Subcutaneous abdominal adipose tissue (tissue), 5 donors: ENCODE data around the gene UXS1.

Experiments
- H3K27ac ChIP-seq: one replicate; pipeline ENCODE4 v1.7.0; 2013; ENCODE audit warnings: low read depth, mild to moderate bottlenecking, inconsistent platforms, low read length, moderate library complexity
- H3K27me3 ChIP-seq, 5 donors: one replicate each; pipeline ENCODE4 v1.7.0; 2013; ENCODE audit warnings: low read length in 5 of 5, inconsistent platforms in 1 of 5; ENCODE audit not compliant: control insufficient read depth in 5 of 5, insufficient read depth in 4 of 5
- H3K36me3 ChIP-seq, 5 donors: one replicate each; pipeline ENCODE4 v1.7.0; 2013; ENCODE audit warnings: low read length in 5 of 5; ENCODE audit not compliant: control insufficient read depth in 5 of 5, insufficient read depth in 5 of 5
- H3K4me1 ChIP-seq, 5 donors: one replicate each; pipeline ENCODE4 v1.7.0; 2013; ENCODE audit warnings: low read length in 5 of 5, mild to moderate bottlenecking in 3 of 5, moderate library complexity in 1 of 5; ENCODE audit not compliant: control insufficient read depth in 5 of 5, insufficient read depth in 5 of 5
- H3K4me3 ChIP-seq, 5 donors: one replicate each; pipeline ENCODE4 v1.7.0; 2013; ENCODE audit warnings: low read length in 5 of 5, low read depth in 1 of 5
- H3K9ac ChIP-seq, 5 donors: one replicate each; pipeline ENCODE4 v1.7.0; 2013; ENCODE audit warnings: low read length in 5 of 5, mild to moderate bottlenecking in 4 of 5, moderate library complexity in 3 of 5
- H3K9me3 ChIP-seq, 5 donors: one replicate each; pipeline ENCODE4 v1.7.0; 2013; ENCODE audit warnings: low read length in 5 of 5; ENCODE audit not compliant: control insufficient read depth in 5 of 5
- donor health status: healthy.
- donor health status: healthy.
- donor health status: healthy.
- donor health status: healthy.
- donor health status: healthy.

Gene UXS1

GRCh38 chr2:106191511-106192016 lies 2.5 kb downstream of the UXS1 start:
- Histone ChIP-seq H3K4me3 (no peak overlapping the region), H3K36me3 (no peaks in the 10 kb centered on the region), H3K27ac (no peak overlapping the region), H3K9ac (no peak overlapping the region), H3K4me1 (peaks cover 4 to 30% (median 22%) of the 10 kb centered on the region in 5 donors), H3K27me3 (no peaks in the 10 kb centered on the region), H3K9me3 (no peaks in the 10 kb centered on the region)

DNA sequence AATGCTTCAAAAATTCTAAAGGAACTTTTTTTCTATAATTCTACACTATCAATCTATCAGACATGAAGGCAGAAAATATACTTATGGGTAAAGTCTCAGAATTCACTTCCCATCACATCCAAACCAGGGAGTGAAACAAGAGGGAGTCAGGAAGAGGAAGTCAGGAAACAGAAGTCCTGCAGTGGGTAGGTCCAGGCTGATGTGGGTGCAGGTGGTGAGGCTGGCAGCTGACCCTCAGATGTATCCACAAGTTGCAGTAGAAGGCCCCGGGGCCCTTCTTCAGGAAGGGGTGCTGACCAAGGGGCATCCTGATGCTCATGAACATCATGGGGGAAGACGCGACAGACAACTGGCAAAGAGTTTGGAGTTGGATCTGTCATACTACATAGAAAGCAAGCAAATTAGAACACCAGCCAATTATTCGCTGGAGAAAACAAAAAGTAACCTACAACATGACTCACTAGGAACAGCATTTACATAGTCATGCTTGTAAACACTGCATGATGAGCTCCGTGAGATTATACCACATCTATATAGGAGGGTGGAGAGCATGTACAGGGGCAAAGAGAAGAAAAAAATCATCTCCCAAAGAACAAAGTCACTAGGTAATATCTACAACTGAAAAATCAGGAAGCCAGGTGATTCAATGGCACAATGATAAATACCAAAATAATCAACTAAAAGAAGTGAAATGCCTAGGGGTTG lies 4.2 kb downstream of the UXS1 start:
- Histone ChIP-seq H3K9me3 (no peaks in the 10 kb centered on the region), H3K9ac (no peak overlapping the region), H3K27me3 (no peaks in the 10 kb centered on the region), H3K36me3 (no peaks in the 10 kb centered on the region), H3K4me3 (no peak overlapping the region), H3K4me1 (peaks cover 4 to 19% (median 15%) of the 10 kb centered on the region in 5 donors), H3K27ac (no peak overlapping the region)

GRCh38 chr2:106189325-106189724 lies 4.8 kb downstream of the UXS1 start:
- Histone ChIP-seq H3K27me3 (no peaks in the 10 kb centered on the region), H3K4me3 (no peak overlapping the region), H3K36me3 (no peaks in the 10 kb centered on the region), H3K27ac (no peak overlapping the region), H3K4me1 (peaks cover 4 to 17% (median 12%) of the 10 kb centered on the region in 5 donors), H3K9me3 (no peaks in the 10 kb centered on the region), H3K9ac (no peak overlapping the region)

- H3K9ac ChIP-seq = no peak overlapping the region
- H3K27me3 ChIP-seq = no peaks in the 10 kb centered on the region
- H3K4me3 ChIP-seq = no peak overlapping the region
- H3K4me1 ChIP-seq = peaks cover 0 to 5% (median 0%) of the 10 kb centered on the region in 5 donors
- H3K9me3 ChIP-seq = no peaks in the 10 kb centered on the region
- no peaks in the 10 kb centered on the region for H3K36me3 ChIP-seq
- no peak overlapping the region for H3K27ac ChIP-seq
Measured at GRCh38 chr2:106187273-106187891, 6.7 kb downstream of the UXS1 start.

DNA sequence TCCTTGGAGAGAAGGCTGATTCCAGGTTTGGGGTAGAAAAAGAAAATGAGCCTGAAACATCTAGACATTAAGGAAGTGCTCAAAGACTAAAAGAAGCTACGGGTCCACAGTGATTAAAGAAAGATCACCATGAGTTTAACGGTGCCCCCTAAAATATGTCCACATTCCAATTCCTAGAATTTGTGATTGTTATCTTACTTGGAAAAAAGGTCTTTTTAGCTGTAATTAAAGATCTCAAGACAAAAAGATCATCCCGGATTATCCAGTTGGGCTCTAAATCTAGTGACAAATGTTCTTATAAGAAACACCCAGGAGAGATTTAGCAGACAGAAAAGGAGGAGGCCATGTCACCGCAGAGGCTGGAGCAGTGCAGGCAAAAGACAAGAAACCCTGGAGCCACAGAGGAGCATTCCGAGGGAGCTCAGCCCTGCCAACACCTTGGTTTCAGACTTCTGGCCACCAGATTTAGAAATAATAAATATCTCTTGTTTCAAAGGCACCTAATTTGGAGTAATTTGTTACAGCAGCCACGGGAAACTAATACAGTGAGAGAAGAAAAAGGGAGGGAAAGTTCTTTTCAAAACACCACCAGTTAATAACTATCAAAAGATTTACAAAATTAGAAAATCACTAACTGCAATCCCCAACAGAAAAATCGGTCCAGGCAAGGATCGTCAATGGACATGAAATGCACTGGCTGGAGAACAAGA lies 8.5 kb downstream of the UXS1 start:
- H3K27me3 ChIP-seq = no peaks in the 10 kb centered on the region
- H3K36me3 ChIP-seq = no peaks in the 10 kb centered on the region
- no peak overlapping the region for H3K4me3 ChIP-seq
- no peak overlapping the region for H3K9ac ChIP-seq
- H3K27ac ChIP-seq = no peak overlapping the region
- H3K4me1 ChIP-seq = peaks cover 0 to 5% (median 0%) of the 10 kb centered on the region in 5 donors
- no peaks in the 10 kb centered on the region for H3K9me3 ChIP-seq

DNA sequence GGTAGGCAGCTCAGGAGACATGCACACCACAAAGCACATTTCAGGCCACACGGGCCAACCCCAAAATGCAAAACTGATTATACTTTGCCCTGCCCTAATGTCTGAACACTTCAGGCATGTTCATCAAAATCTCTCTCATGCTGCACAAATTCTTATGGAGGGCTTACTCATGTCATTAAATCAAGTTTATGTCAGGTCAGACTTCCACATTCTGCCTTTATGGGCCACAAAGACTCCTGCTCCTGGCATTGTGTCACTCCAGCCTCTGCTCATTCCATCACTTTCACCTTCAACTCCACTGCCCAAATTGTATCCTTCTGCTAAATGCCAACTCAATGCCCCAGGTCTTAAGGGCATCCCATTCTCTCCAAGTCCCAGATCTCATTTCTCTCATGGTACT lies 9.2 kb downstream of the UXS1 start:
- H3K4me3 ChIP-seq = no peak overlapping the region
- no peaks in the 10 kb centered on the region for H3K27me3 ChIP-seq
- H3K4me1 ChIP-seq = peaks cover 0 to 5% (median 0%) of the 10 kb centered on the region in 5 donors
- H3K9ac ChIP-seq = no peak overlapping the region
- H3K27ac ChIP-seq = no peak overlapping the region
- no peaks in the 10 kb centered on the region for H3K36me3 ChIP-seq
- no peaks in the 10 kb centered on the region for H3K9me3 ChIP-seq

GRCh38 chr2:106184394-106184793 lies 9.7 kb downstream of the UXS1 start:
- no peaks in the 10 kb centered on the region for H3K36me3 ChIP-seq
- no peak overlapping the region for H3K27ac ChIP-seq

DNA sequence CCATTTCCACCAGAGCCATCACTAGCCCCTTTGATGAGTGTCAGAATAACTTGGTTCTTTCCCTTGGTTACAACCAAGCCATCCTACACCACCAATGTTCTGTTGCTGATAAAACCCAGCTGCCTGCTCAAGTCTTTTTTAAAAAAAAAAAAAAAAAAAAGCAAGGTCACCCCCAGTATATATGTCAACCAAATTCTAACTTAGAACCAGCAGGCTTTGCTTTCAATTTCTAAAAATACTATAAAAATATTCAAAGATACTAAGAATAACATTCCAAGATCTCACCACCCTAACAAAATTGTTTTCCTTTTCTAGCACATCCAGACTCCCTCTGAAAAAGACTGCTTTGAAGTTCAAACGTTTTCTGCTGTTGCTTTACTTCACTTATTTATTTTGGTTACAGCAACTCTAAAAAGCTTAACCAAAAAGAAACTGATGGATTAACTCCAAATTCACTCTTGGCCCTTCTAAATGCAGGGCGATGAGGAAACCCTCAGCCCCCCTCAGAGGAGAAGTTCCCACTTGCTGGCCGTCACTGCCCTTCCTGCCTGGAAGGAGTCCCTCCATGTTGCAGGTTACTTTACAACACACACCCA lies 10.9 kb downstream of the UXS1 start:
- Histone ChIP-seq H3K4me1 (no peaks in the 10 kb centered on the region), H3K9me3 (no peaks in the 10 kb centered on the region), H3K27ac (no peak overlapping the region), H3K27me3 (no peaks in the 10 kb centered on the region), H3K36me3 (no peaks in the 10 kb centered on the region), H3K4me3 (no peak overlapping the region), H3K9ac (no peak overlapping the region)

More at GRCh38 chr2:106184394-106184793, 9.7 kb downstream of the UXS1 start:
- H3K4me3 ChIP-seq = no peak overlapping the region
- H3K27me3 ChIP-seq = no peaks in the 10 kb centered on the region
- no peak overlapping the region for H3K9ac ChIP-seq
- H3K4me1 ChIP-seq = peaks cover 0 to 4% (median 0%) of the 10 kb centered on the region in 5 donors
- H3K9me3 ChIP-seq = no peaks in the 10 kb centered on the region

GRCh38 chr2:106181064-106181463 lies 13.0 kb downstream of the UXS1 start:
- Histone ChIP-seq H3K27me3 (no peaks in the 10 kb centered on the region), H3K9me3 (no peaks in the 10 kb centered on the region), H3K4me3 (no peak overlapping the region)

GRCh38 chr2:106180602-106181001 lies 13.5 kb downstream of the UXS1 start:
- no peaks in the 10 kb centered on the region for H3K9me3 ChIP-seq
- H3K4me1 ChIP-seq = no peaks in the 10 kb centered on the region

More at GRCh38 chr2:106181064-106181463, 13.0 kb downstream of the UXS1 start:
- H3K36me3 ChIP-seq = no peaks in the 10 kb centered on the region
- H3K9ac ChIP-seq = no peak overlapping the region
- H3K27ac ChIP-seq = no peak overlapping the region
- no peaks in the 10 kb centered on the region for H3K4me1 ChIP-seq

More at GRCh38 chr2:106180602-106181001, 13.5 kb downstream of the UXS1 start:
- Histone ChIP-seq H3K9ac (no peak overlapping the region), H3K27ac (no peak overlapping the region), H3K27me3 (no peaks in the 10 kb centered on the region), H3K4me3 (no peak overlapping the region), H3K36me3 (no peaks in the 10 kb centered on the region)
